Measurements from ENCODE around the gene UBAC1. TPM values are rescaled to one million over a fixed set of nuclear protein-coding genes. Genes with fewer than 3 reads are reported as not detected.
A peak's percentile ranks its signal among the peaks of the same experiment; 100 is the strongest.

The UBAC1 gene
- total and polyA plus RNA-seq, 7 donors = 71.1 to 261 (median 162) TPM

GRCh38 chr9:135905380-135906258 lies 55.6 kb downstream of the UBAC1 start:
- no peak for TF ChIP-seq CTCF (IDR thresholded peaks at IDR 0.05)
- peak in 3 of 4 donors; percentile 33 to 60 (median 43) for ATAC-seq
- H3K4me1 ChIP-seq = peaks cover 59% of the 10 kb centered on the region

GRCh38 chr9:135903786-135904520 lies 57.2 kb downstream of the UBAC1 start:
- intact Hi-C loops (cut with DNase I) = loop anchor here in 1 of 2 donors (5.0 kb wide), 1 partner anchor 37 kb away; no protein-coding TSS in a partner anchor
- H3K4me3 ChIP-seq = no peak overlapping the region
- 85 to 93% (median 85%) methylated on average over 14 to 16 of the region's 16 CpGs for WGBS, 3 donors
- H3K27me3 ChIP-seq (ENCODE audit: insufficient read depth in 3 of 3, low read length in 2 of 3) = no peaks in the 10 kb centered on the region
- no peak for DNase-seq
- TF ChIP-seq CTCF (IDR thresholded peaks at IDR 0.05) = no peak
- peaks cover 49% of the 10 kb centered on the region for H3K4me1 ChIP-seq
- peak overlapping the region; percentile 81 for H3K27ac ChIP-seq
- no peak for ATAC-seq
- H3K36me3 ChIP-seq (ENCODE audit: insufficient read depth in 1 of 2, low read depth in 1 of 2) = no peaks in the 10 kb centered on the region
- H3K9me3 ChIP-seq = no peaks in the 10 kb centered on the region

More at GRCh38 chr9:135905380-135906258, 55.6 kb downstream of the UBAC1 start:
- Histone ChIP-seq H3K27me3 (ENCODE audit: insufficient read depth in 3 of 3, low read length in 2 of 3) (no peaks in the 10 kb centered on the region), H3K27ac (peak overlapping the region; percentile 81), H3K4me3 (peak overlapping the region; percentile 81), H3K36me3 (ENCODE audit: insufficient read depth in 1 of 2, low read depth in 1 of 2) (peaks cover 0 to 9% of the 10 kb centered on the region in 2 donors), H3K9me3 (no peaks in the 10 kb centered on the region)
- DNase-seq = no peak
- 27 to 39% (median 29%) methylated on average over 23 of the region's 23 CpGs for WGBS, 3 donors
- intact Hi-C loops (cut with DNase I) = loop anchor here (2.0 to 5.0 kb wide), 2 partner anchors 51 to 57 kb away; partner anchors contain the start of gene UBAC1 (in 1 of the 2)

- DNase-seq (no peak), ATAC-seq (no peak)
- no peaks in the 10 kb centered on the region for H3K36me3 ChIP-seq (ENCODE audit: insufficient read depth in 1 of 2, low read depth in 1 of 2)
- TF ChIP-seq CTCF (IDR thresholded peaks at IDR 0.05) = no peak
- H3K9me3 ChIP-seq = no peaks in the 10 kb centered on the region
- no peaks in the 10 kb centered on the region for H3K27me3 ChIP-seq (ENCODE audit: insufficient read depth in 3 of 3, low read length in 2 of 3)
- intact Hi-C loops (cut with DNase I) = loop anchor here in 1 of 2 donors (5.0 kb wide), 1 partner anchor 36 kb away; no protein-coding TSS in a partner anchor
- H3K27ac ChIP-seq = peak overlapping the region; percentile 81
- H3K4me1 ChIP-seq = peaks cover 49% of the 10 kb centered on the region
- 14 to 20% (median 17%) methylated on average over 3 of the region's 3 CpGs for WGBS, 3 donors
- no peak overlapping the region for H3K4me3 ChIP-seq
These were observed 57.9 kb downstream of the UBAC1 start for GRCh38 chr9:135903358-135903656.

GRCh38 chr9:135902655-135903357 lies 58.4 kb downstream of the UBAC1 start:
- ATAC-seq (no peak), DNase-seq (no peak)
- H3K9me3 ChIP-seq = no peaks in the 10 kb centered on the region
- WGBS, 3 donors = 57 to 76% (median 73%) methylated on average over 12 of the region's 12 CpGs
- no peaks in the 10 kb centered on the region for H3K27me3 ChIP-seq (ENCODE audit: insufficient read depth in 3 of 3, low read length in 2 of 3)
- peaks cover 52% of the 10 kb centered on the region for H3K4me1 ChIP-seq
- intact Hi-C loops (cut with DNase I) = loop anchor here in 1 of 2 donors (5.0 kb wide), 1 partner anchor 36 kb away; no protein-coding TSS in a partner anchor
- TF ChIP-seq CTCF (IDR thresholded peaks at IDR 0.05) = no peak
- H3K4me3 ChIP-seq = no peak overlapping the region
- no peaks in the 10 kb centered on the region for H3K36me3 ChIP-seq (ENCODE audit: insufficient read depth in 1 of 2, low read depth in 1 of 2)
- H3K27ac ChIP-seq = peak overlapping the region; percentile 81

Measured in psoas muscle (tissue), 8 donors.